ENCODE data around the gene HOXA1.

The HOXA1 gene

DNA sequence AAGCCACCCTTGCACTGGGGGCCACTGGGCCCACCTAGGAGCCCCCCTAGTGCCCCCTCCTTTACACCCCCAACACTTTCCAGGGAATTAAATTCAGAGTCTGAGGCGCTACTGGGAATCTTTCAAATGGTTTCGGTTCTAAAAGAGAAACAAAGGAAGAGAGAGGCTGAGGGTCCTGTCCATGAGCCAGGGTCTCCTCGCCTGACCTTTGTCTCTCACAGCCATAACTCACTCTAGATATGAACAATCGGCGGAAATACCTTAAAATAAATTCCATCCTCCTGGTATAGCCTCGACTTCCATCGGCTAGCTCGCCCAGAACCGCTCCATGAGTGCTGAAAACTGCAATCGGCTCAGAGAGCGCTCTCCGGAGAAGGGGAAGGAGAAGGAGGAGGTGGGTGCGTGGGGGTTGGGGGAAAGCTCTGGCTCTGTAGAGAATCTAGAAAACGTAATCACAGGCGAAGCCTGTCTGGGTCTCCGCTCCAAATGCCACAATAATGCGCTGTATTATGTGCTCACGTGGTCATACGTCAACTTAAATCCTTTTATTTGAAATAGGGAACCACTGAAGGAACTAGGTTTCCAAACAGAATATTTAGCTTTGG lies 22.2 kb upstream of the HOXA1 start:
- in situ Hi-C loops (cut with MboI; ENCODE audit: low sequenced_read_pairs) = no loop called here

DNA sequence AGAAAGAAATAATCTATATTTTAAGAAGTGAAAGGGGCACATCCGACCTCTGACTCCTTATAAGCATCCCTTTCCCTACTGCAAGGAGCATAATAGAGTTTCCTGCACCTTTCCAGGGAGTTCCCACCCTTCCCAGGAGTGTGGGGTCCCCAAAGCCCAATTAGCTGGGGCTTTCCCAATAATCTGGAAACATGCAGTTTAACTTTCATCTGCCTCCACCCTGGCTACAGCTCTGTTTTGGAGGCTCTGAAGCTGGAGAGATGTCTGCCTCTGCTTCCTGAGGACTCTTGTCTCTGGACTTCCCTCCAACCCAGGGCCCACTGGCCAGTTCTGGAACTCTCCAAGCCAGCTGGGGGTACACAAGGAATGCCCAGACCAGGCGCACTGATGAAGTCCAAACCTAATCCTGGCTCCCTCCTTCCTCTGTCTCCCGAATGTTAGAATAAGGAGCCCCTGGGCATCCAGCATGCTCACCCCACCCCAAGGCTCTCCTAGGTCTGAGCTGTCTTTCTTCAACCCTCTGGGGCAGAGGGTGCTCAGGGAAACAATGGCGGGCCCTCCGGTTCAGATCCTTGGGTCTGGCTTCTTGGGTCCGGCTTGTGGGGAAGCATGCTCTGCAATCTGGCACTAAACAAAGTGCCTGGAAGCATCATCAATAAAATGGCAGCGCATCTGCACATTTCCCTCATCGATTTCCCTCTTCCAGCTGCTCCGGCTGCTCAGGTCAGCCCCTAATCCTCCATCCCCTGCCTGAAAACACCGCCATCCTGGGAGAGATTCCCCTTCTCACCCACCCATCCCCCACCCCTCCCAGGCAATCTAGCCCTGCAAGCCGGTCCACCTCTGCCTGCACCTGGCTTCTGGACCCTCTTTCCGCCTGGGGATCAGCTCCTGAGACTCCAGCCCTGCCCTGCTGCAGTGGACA lies 21.4 kb upstream of the HOXA1 start:
- in situ Hi-C loops (cut with MboI; ENCODE audit: low sequenced_read_pairs) = no loop called here

DNA sequence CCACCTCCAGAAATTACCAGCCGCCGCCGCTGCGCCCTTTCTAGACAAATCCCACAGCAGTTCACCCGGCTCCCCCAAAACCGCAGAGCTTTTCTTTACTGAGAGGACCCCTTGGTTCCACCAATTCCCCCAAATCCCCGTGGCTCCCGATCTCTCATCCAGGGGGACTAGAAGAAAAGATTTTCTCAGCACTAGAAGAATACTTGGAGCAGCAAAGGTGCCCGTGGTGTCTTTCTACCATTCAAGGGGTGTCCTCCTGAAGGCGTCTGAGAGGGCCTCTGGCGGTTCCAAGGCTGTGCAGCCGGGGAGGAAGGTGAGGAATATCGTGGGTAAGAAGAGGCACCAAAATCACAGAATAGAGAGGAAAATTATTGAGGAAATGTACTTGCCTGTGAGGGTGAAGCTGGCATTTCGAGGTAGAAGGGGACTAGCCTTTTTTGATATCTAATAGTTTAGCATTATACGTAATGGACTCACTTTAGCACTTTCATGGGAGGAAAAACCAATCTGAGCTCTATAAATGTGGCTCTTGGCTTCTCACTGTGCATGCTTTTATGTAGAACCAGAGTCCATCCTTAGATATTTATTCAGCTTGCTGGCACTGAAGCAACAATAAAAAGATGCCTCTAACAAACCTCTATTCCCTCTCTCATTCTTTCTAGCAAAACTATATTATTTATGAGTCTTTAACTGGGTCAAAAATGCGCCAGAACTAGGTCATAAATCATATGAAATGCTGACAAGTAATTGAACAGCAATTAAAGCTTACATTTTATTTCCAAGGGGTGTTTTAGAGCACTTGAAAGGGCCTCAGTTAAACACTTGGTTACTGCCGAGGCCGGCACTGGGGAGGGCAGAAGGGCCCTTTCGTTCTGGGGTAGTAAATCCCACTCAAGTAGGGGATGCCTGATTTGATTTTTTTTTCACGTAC lies 20.5 kb upstream of the HOXA1 start:
- in situ Hi-C loops (cut with MboI; ENCODE audit: low sequenced_read_pairs) = no loop called here

DNA sequence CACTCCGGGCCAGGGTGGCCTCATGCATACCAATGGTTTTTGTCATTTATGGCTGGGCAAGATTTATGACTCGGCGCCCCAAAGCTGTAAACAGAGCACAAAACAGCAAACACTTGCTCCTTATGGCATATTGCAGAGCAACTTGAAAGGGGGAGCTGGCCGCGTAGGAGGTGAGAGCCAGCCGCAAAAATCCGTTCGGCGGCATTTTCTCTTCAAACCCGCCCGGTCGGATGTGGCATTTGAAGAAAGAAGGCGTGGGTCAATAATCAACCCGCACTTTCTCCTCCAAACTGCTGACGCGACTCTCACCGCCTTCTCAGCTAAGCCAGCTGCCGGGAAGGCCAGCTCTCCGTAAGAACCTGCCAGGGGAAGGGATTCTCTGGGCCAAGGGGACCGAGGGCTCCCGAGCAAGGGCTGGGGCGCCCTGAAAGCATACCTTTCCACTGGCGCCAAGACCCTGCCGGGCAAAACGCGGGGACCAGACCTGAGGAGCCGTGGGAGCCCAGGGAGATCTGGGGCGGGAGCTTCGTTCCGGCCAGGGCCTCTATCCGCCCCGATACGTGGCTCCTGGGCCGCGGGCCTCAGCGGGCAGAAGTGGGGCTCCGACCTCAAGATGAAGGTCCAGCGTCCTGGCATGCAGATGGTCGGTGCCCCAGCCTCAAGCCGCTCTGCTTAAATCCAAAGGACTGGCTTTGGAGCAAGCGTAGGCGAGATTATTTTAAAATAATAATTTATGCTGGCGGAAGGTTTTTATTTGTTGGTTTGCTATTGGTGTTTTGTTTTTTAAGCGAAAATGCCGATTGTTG lies 19.6 kb upstream of the HOXA1 start:
- in situ Hi-C loops (cut with MboI; ENCODE audit: low sequenced_read_pairs) = no loop called here

DNA sequence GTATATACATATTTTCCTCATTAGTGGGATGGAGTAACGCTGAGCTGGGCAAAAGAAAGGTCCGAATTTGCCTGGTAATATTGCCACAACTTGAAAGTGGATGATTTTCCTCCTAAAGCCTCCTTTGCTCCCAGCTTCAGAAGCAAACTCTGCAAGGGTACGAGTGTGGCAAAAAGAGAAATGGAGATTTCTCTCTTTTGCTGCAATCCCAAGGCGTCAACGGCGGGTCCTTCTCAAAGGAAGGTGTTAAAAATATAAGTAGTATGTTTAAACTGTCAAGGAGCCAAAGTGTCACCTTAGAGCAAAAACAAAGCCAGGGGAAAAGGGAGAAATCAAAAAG lies 19.1 kb upstream of the HOXA1 start:
- in situ Hi-C loops (cut with MboI; ENCODE audit: low sequenced_read_pairs) = no loop called here

DNA sequence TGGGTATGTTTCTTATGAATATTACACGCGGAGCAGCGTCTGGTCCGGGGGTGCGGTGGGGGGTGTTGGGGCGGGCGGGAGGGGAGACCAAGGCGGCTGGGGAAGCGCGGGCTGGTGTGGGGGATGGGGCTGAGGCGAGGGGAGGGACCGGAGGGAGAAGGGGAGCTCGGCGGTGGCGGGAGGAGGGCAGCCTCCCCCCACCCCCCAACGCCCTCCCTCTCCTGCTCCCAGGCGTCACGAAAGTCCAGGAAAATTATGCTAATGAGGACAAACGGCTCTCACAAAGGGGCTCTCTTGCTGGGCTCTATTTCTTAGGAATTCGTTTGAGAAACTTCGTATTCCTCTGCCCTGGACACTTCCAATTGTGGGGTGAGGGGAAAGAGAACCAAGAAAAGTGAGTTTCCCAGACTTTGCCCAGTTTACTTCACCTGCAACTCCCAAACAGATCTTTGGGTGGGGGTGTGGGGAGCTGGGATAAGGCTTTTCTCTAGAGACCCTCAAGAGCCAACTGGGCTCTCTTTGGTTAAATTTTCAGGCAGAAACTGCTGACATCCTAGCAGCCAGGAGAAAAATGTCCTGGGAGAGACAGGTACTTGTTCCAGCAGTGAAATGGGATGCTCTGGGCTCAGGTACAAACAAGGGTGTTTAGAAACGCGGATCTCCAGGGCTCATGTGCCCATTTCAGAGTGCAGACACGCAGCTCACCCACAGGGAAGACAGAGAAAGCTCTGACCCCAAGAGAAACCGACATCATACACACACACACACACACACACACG lies 18.4 kb upstream of the HOXA1 start:
- in situ Hi-C loops (cut with MboI; ENCODE audit: low sequenced_read_pairs) = no loop called here

DNA sequence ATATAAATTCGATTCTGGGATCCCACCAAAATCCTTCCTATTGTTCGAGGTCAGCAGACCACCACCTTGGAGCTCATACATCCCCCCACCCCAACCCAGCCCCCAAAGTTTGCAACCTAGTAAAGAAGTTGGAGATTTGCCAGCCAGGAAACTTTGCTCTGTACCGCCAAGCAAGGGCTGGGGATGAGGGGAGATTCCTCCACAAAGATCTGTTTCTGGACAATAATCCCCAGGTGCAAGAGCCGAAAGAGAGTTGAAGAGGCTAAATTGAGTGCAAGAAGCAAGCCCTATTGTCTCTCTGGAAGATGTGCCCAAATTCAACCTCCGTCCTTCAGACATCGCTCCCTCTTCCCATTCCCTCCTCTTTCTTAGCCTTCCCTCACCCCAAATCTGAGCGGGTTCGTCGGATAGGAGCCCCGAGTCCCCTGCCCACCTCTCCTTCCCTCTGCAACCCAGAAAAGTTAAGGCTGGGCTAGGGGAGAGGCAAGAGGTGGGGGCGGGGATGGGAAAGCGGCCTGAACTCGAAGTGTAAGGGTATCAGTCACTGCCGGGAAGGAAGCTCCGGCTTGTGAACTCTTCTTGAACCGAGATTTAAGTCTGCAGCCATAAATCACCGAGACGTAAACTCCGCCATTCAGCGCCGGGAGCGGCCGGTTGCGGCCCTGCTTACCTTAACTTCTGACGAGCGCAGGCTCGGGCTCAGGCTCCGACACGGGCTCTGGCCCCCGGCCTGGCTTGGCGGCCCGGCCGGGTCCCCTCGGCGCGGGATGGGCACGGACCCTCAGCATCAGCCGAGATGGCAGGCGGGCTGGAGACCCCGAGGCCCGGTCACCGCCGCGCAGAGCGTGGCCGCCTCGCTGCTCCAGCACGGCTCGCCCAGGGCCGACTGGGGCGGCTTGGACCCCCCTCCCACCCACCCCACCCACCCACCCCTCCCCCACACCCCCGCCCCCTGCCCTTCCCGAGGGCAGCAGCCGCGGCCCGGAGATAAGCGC lies 17.5 kb upstream of the HOXA1 start:
- in situ Hi-C loops (cut with MboI; ENCODE audit: low sequenced_read_pairs) = no loop called here

DNA sequence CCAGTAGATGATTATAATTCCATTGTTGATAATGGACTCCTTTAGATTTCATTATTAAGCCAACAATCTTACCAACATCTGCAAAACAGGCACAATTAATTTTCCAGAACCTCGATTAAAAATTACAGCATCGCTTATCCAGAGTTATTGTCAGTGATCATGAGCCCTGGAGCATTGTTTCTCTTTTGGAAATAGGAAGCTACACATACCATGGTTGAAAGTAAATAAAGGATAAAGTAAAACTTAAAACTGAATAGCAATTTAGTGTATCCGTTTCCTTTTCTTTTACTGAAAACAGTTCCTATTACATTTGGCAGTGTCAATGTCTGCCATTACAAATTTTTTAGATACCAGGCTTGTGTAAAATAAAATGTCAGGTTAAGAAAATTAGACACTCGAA lies 16.6 kb upstream of the HOXA1 start:
- in situ Hi-C loops (cut with MboI; ENCODE audit: low sequenced_read_pairs) = no loop called here

DNA sequence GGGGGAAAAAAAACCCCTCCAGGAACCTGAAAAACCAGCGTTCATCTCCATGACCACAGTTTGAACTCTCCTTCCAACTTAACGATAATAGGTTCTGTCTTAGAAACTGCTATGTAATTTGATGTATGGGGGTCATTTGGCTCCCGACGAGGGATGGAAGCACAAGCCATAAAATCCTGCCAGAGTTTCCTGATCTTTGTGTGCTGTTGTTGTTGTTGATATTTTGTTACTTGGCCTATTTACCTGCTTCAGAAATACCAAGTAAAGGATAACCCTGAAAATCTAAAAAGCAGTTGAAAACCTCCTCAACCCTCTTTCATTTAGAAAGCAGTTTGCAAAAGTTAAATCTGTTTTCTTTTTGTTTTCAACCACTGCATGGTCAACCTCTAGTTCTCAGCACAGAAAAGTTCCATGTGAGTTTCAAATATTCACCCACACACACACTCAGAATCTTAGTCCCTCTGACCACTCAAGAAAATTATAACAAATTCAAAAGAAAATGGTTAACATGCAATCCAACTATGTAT lies 16.0 kb upstream of the HOXA1 start:
- in situ Hi-C loops (cut with MboI; ENCODE audit: low sequenced_read_pairs) = no loop called here

DNA sequence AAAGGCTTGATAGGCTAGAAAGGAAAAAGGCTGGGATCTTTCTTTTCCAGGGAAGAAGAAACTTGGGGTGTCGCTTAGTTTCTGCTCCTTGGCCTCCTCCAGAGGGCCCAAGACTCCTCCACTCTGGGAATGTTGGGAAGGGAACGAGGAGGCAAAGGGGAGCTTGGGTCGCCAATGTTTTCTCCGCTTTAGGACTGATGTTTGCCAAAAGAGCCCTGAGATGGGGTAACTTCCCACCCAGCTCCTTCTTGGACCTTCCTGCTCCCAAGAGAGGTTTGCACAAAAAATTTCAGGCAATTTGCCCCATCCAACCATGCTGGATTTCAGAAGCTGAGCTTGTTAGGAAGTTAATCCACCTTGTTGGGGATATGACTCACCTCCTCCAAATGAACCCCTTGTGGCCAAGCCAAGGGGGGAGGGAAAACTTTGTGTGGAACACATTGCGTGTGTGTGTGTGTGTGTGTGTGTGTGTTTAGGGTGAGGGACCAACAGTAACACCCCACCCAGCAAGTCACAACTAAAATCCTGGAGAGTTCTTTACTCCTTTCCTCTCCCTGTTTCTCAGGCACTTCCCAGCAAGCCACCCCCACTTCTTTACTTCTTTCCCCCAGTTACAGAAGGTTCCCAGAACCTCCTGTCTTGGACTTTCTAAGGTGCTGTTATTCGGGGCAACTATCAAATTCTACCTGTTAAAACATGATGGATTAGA lies 15.4 kb upstream of the HOXA1 start:
- in situ Hi-C loops (cut with MboI; ENCODE audit: low sequenced_read_pairs) = no loop called here

DNA sequence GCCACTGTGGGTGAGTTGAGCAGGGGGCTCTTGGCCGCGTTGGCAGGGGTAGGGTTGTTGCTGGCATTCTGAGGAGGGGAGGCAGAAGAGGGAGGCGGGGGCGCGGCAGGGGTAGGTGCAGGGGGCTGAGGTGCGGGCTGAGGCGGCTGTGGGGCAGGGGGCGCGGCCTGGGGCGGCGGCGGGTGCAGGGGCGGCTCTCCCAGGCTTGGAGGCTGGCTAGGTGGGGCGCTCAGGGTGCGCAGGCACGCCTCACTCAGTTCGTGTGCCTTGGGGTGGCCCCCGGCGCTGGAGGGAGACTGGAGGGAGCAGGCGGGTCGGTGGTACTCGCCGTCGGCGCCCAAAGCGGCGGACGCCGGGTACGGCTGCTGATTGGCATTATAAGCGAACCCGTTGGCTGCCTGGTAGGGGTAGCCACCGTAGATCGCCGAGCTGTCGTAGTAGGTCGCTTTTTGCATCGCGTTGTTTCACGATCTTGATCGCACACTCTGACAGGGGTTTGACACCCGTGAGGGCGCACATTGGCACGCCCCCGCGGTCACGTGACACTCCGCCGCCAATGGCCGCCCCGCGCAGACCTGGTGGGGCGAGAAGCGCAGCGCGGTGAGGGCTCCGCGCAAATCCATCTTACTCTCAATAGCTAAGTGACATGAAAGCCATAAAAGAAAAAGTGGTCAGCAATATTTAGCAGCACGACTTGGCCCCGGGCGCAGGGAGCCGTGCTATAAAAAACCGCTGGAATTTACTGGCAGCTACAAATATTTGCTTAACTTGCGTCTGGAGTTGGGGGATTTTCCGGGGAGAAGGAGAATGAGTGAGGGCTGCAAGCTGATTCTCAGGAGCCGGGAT lies 14.6 kb upstream of the HOXA1 start:
- in situ Hi-C loops (cut with MboI; ENCODE audit: low sequenced_read_pairs) = no loop called here

DNA sequence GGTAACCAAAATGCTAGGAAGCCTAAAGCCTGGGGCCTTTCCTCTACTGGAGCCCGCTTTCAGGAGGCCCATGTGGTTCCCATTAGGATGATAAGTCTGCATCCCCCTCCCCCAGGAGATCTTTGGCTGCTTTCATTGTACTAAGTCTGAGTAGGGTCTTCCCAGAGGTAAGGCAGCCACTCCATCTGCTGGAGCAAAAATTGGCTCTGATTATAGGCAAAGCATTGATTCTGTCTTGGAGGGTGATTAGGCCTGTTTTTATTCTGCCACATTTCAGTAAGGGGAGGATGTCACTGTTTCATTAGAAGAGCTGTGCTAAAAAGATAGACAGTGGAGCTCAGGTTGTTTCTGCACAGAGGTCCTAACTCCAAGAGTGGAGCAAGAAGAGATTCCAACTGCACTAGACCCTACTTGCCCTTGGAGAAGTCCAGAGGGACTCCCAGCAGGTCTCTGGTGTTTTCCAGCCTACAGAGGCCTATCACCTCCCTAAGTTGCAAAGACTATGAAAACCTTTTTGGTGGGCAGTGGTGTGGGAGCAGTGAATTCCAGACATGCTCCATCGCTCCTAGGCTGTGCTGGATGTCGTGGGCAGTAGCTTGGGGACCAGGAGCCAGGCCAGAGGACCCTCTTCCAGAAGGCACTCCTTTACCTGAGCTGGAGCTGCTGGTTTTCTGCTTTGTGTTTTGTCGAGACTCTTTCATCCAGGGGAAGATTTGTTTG lies 13.8 kb upstream of the HOXA1 start:
- in situ Hi-C loops (cut with MboI; ENCODE audit: low sequenced_read_pairs) = no loop called here

DNA sequence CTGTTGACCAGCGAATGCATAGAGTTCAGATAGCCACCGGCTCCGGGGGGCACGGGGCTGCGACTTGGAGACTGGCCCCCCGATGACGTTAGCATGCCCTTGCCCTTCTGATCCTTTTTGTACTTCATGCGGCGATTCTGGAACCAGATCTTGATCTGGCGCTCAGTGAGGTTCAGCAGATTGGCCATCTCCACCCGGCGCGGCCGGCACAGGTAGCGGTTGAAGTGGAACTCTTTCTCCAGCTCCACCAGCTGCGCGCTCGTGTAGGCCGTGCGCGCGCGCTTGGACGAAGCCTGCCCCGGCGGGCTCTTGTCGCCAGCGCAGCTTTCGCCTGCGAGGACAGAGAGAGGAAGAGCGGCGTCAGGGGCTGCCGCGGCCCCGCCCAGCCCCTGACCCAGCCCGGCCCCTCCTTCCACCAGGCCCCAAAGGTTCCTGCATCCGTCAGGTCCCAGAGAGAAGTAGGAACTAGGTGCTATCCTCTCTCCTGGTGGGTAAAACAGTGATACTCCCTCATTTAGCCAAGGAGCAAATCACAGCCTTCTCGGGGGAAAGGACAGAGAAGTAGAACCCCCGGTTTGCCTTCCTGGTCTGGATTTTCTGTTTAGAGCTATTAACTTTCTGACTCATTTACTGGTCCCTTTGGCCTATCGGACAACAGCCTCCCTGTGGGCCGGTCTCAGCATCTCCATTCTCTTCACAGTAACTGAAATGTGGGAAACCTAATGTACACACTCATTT lies 12.8 kb upstream of the HOXA1 start:
- in situ Hi-C loops (cut with MboI; ENCODE audit: low sequenced_read_pairs) = no loop called here

DNA sequence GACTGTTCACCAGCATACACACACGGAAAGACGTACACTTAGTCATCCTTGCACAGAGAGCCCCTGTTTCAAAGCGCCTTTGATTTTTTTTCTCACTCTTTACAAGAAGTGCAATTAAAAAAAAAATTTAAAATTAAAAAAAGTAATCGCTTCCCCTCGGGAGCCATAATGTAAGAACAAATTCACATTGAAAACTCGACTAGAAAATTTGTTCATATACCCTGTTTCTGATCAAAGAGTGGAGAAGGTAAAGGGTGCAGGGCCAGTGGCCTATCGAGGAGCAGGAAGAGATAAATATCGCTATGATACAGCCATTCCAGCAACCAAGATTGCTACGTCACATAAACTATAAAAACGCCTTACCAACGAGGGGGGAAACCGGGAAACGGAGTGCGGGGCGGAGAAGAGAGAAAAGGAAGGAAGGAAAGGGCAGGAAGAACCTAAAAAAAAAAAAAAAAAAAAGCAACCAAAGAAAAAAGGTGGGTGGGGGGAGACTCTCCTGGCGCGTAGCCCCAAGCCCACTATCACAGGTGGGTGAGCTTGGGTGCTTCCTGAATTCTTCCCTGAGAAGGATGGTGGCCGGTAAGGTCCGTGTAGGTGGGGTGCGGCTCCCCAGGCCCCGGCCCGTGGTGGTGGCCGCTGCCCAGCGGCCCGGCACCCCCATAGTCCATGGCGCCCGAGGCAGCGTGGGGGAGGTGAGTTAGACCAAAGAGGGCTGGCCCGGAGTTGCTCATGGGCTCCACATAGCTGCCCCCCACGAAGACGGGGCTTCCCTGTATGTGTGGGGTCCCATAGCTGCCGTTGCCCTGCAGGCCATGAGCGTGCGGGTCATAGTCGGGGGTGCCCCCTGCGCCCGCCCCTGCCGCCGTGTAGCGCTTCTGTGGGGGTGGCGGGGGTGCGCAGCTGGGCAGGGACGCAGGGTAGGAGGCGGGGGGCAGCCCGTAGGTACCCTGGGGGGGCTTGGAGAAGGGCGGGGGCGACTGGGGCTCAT lies 11.9 kb upstream of the HOXA1 start:
- in situ Hi-C loops (cut with MboI; ENCODE audit: low sequenced_read_pairs) = no loop called here

DNA sequence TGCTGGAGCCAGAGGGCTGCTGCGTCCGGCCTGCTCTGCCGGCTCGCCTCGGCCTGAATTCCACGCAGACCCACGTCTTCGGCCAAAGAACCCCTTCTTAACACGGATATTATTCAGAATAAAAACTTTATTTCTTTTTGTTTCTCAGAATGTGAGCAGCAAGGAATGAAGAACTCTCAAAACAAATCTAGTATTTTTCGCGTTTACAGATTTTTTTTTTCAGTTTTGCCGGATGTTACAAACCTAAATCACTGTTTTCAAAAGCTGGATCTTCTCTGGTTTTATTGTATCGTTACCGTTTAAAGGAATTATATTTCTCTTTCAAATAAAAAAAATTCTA lies 11.1 kb upstream of the HOXA1 start:
- in situ Hi-C loops (cut with MboI; ENCODE audit: low sequenced_read_pairs) = no loop called here

Measured in HL-60/S4 treated with phorbol 12-myristate 13-acetate at 8.2 ng/mL for 4 days and 3 days (cell line).